ENCODE results near the gene LASP1NB.

LASP1NB gene

DNA sequence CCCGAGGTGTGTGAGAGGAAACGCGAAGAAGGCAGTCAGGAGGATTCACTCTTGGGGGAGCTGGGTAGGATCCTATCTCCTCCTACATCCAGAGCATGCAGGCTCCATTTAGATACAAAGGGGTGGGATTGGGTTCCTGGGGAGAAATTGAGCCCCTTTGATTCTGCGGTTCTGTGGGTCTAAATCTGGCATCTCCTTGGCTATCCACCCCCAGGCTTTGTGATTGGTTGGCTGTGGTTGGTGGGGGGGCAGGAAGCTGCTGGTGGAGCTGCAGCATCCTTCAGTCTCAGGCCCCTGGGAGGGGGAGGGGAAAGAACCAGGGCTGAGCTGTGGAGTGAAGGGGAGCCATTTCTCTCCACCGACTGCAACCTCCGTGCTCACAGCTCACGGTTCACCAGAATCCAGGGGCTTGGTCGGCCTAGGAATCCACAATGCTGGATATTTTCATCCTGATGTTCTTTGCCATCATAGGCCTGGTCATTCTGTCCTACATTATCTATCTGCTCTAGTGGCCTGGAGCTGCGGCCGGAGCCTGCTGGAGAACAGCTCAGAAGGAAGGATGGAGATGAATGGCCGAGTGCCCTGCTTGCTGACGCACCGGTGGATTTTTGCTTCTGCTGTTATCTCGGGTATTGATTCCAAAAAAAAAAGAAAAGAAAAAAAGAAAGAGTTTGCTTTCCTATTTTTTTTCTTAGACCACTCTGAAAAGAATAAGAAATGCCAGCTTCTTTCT is at the start of gene LASP1NB:
LASP1NB (plus strand) TSS at position 352 of the 733 bp plus-strand sequence.
- 68 to 73% methylated on average over 14 of the region's 14 CpGs for WGBS, 2 donors
- Histone ChIP-seq H3K27me3 (no peaks in the 10 kb centered on the region), H3K27ac (peak within 1 kb of the TSS in 3 of 4 donors; percentile 35 to 57 (median 42)), H3K36me3 (peaks cover 0 to 7% (median under 1%) of the 10 kb centered on the region in 4 donors), H3K4me1 (peaks cover 22 to 38% (median 26%) of the 10 kb centered on the region in 4 donors), H3K9me3 (no peaks in the 10 kb centered on the region), H3K4me3 (no peak within 1 kb of the TSS)
- DNase-seq = no peak
- TF ChIP-seq POLR2AphosphoS5 (IDR thresholded peaks at IDR 0.05) = no peak
- TF ChIP-seq CTCF (IDR thresholded peaks at IDR 0.05) = no peak
- TF ChIP-seq EP300 (IDR thresholded peaks at IDR 0.05) = no peak
- no peak for TF ChIP-seq POLR2A (IDR thresholded peaks at IDR 0.05)
- no peak for ATAC-seq (ENCODE audit: low FRiP score in 2 of 2)

- ATAC-seq (ENCODE audit: low FRiP score in 2 of 2) = peak in 1 of 2 donors; percentile 3
- H3K4me1 ChIP-seq = peaks cover 88 to 97% (median 92%) of the 10 kb centered on the region in 4 donors
- peak overlapping the region; percentile 54 to 79 (median 66) for H3K27ac ChIP-seq
- WGBS, 2 donors = 40 to 45% methylated on average over 2 to 7 of the region's 7 CpGs
- H3K9me3 ChIP-seq = no peaks in the 10 kb centered on the region
- H3K4me3 ChIP-seq = no peak overlapping the region
- TF ChIP-seq CTCF (IDR thresholded peaks at IDR 0.05) (no peak), POLR2AphosphoS5 (IDR thresholded peaks at IDR 0.05) (no peak), EP300 (IDR thresholded peaks at IDR 0.05) (no peak), POLR2A (IDR thresholded peaks at IDR 0.05) (no peak)
- H3K27me3 ChIP-seq = no peaks in the 10 kb centered on the region
- H3K36me3 ChIP-seq = peaks cover 5 to 42% (median 12%) of the 10 kb centered on the region in 4 donors
- no peak for DNase-seq
Observed at GRCh38 chr17:38877130-38877851, 48.1 kb upstream of the LASP1NB start.

GRCh38 chr17:38879878-38880665 is 45.3 kb upstream of the LASP1NB start:
- no peak for TF ChIP-seq EP300 (IDR thresholded peaks at IDR 0.05)
- TF ChIP-seq POLR2AphosphoS5 (IDR thresholded peaks at IDR 0.05) = no peak
- no peak for TF ChIP-seq POLR2A (IDR thresholded peaks at IDR 0.05)
- TF ChIP-seq CTCF (IDR thresholded peaks at IDR 0.05) = no peak
- peak overlapping the region in 1 of 4 donors; percentile 0 for H3K4me3 ChIP-seq
- peaks cover 5 to 52% (median 12%) of the 10 kb centered on the region in 4 donors for H3K36me3 ChIP-seq
- WGBS, 2 donors = 18 to 19% methylated on average over 6 of the region's 6 CpGs
- H3K27ac ChIP-seq = peak overlapping the region; percentile 56 to 79 (median 72)
- H3K27me3 ChIP-seq = no peaks in the 10 kb centered on the region
- ATAC-seq (ENCODE audit: low FRiP score in 2 of 2) = peak; percentile 48 to 81
- no peak for DNase-seq
- H3K9me3 ChIP-seq = no peaks in the 10 kb centered on the region
- peaks cover 84 to 97% (median 92%) of the 10 kb centered on the region in 4 donors for H3K4me1 ChIP-seq

GRCh38 chr17:38881600-38882191 is 43.7 kb upstream of the LASP1NB start:
- peak overlapping the region in 1 of 4 donors; percentile 19 for H3K4me3 ChIP-seq
- H3K27ac ChIP-seq = peak overlapping the region; percentile 56 to 79 (median 72)
- peak in 1 of 2 donors; percentile 42 for TF ChIP-seq POLR2AphosphoS5 (IDR thresholded peaks at IDR 0.05)
- no peak for TF ChIP-seq CTCF (IDR thresholded peaks at IDR 0.05)
- TF ChIP-seq EP300 (IDR thresholded peaks at IDR 0.05) = no peak
- TF ChIP-seq POLR2A (IDR thresholded peaks at IDR 0.05) = no peak
- H3K4me1 ChIP-seq = peaks cover 92 to 97% (median 94%) of the 10 kb centered on the region in 4 donors
- WGBS, 2 donors = 3 to 31% methylated on average over 5 to 8 of the region's 8 CpGs
- no peaks in the 10 kb centered on the region for H3K27me3 ChIP-seq
- peaks cover 5 to 64% (median 15%) of the 10 kb centered on the region in 4 donors for H3K36me3 ChIP-seq
- ATAC-seq (ENCODE audit: low FRiP score in 2 of 2) (peak in 1 of 2 donors; percentile 54), DNase-seq (no peak)
- no peaks in the 10 kb centered on the region for H3K9me3 ChIP-seq

Data from upper lobe of left lung (tissue), 6 donors.